Hepatocyte (in vitro differentiated cells): ENCODE measurements around the gene BOLL.

Source experiments
- CTCF ChIP-seq: fragments of 200-600 bp; sonication (generic); IDR thresholded peaks from 2 replicates; pipeline ENCODE4 v1.5.1; 2016; ENCODE audit warnings: antibody characterized with exemption, mild to moderate bottlenecking; ENCODE audit not compliant: poor library complexity
- EZH2 ChIP-seq: fragments of 200-600 bp; sonication (generic); IDR thresholded peaks from 2 replicates; pipeline ENCODE4 v1.6.1; 2016; ENCODE audit warnings: antibody characterized with exemption, mild to moderate bottlenecking, borderline replicate concordance

- TF ChIP-seq CTCF (no peak), EZH2 (no peak)
Observed at GRCh38 chr2:197800091-197800490, 15.0 kb upstream of the BOLL start.
